ENCODE measurements around the gene GALNT13. TPM values are rescaled to one million over a fixed set of nuclear protein-coding genes. Genes with fewer than 3 reads are reported as not detected.

The GALNT13 gene
- polyA plus RNA-seq, 3 donors = not detected

- no peaks in the 10 kb centered on the region for H3K4me1 ChIP-seq (ENCODE audit: control insufficient read depth in 1 of 2, insufficient read depth in 2 of 2, low read length in 2 of 2)
- WGBS (ENCODE audit: insufficient coverage) = 20% methylated on average over 1 of the region's 4 CpGs
- H3K27ac ChIP-seq (ENCODE audit: low read depth in 1 of 2, low read length in 2 of 2) = no peak overlapping the region
- no peaks in the 10 kb centered on the region for H3K9me3 ChIP-seq (replicated peaks in 1 of 2; ENCODE audit: control insufficient read depth in 1 of 2, insufficient read depth in 1 of 2, low read length in 2 of 2)
- TF ChIP-seq CTCF (IDR thresholded peaks at IDR 0.05) = no peak
- H3K4me3 Mint-ChIP-seq = no peak overlapping the region
- H4K20me1 ChIP-seq (ENCODE audit: insufficient read depth, low read length) = no peaks in the 10 kb centered on the region
- no peaks in the 10 kb centered on the region for H3K27me3 Mint-ChIP-seq (ENCODE audit: low read depth in 3 of 3)
- no peaks in the 10 kb centered on the region for H3K9me3 Mint-ChIP-seq
- no peaks in the 10 kb centered on the region for H3K36me3 Mint-ChIP-seq
- no peaks in the 10 kb centered on the region for H3K36me3 ChIP-seq (replicated peaks in 1 of 2; ENCODE audit: control insufficient read depth in 1 of 2, insufficient read depth in 2 of 2, low read length in 2 of 2)
- no peak for DNase-seq
- H3K79me2 ChIP-seq (ENCODE audit: insufficient read depth, low read length) = no peaks in the 10 kb centered on the region
- H3K27ac Mint-ChIP-seq = no peak overlapping the region
- no peak overlapping the region for H3K4me3 ChIP-seq (replicated peaks in 1 of 3; ENCODE audit: low read depth in 2 of 3, low read length in 3 of 3)
- no peaks in the 10 kb centered on the region for H3K4me1 Mint-ChIP-seq
- no peak overlapping the region for H3K9ac ChIP-seq (ENCODE audit: insufficient read depth, low read length, poor library complexity, severe bottlenecking)
- H3K27me3 ChIP-seq (ENCODE audit: control insufficient read depth in 2 of 2, insufficient read depth in 2 of 2, low read length in 2 of 2) = no peaks in the 10 kb centered on the region
- no peak overlapping the region for H3K4me2 ChIP-seq (replicated peaks; ENCODE audit: extremely low read depth, low read length, poor library complexity, severe bottlenecking)
- no peak overlapping the region for H2AFZ ChIP-seq (ENCODE audit: insufficient read depth, low read depth, low read length, poor library complexity, severe bottlenecking)
- intact Hi-C loops (cut with micrococcal nuclease) = no loop called here
These were observed 529.0 kb downstream of the GALNT13 start for GRCh38 chr2:154400563-154401290.

- H3K27me3 Mint-ChIP-seq (ENCODE audit: low read depth in 3 of 3) = peaks cover 0 to 1% (median 0%) of the 10 kb centered on the region in 3 donors
- H3K4me3 Mint-ChIP-seq = no peak overlapping the region
- no peak overlapping the region for H3K27ac ChIP-seq (ENCODE audit: low read depth in 1 of 2, low read length in 2 of 2)
- H3K9me3 Mint-ChIP-seq = no peaks in the 10 kb centered on the region
- H3K27me3 ChIP-seq (ENCODE audit: control insufficient read depth in 2 of 2, insufficient read depth in 2 of 2, low read length in 2 of 2) = no peaks in the 10 kb centered on the region
- no peak overlapping the region for H3K27ac Mint-ChIP-seq
- no peak for DNase-seq
- H3K4me2 ChIP-seq (replicated peaks; ENCODE audit: extremely low read depth, low read length, poor library complexity, severe bottlenecking) = no peak overlapping the region
- TF ChIP-seq CTCF (IDR thresholded peaks at IDR 0.05) = no peak
- no peak overlapping the region for H3K4me3 ChIP-seq (replicated peaks in 1 of 3; ENCODE audit: low read depth in 2 of 3, low read length in 3 of 3)
- no peaks in the 10 kb centered on the region for H3K36me3 ChIP-seq (replicated peaks in 1 of 2; ENCODE audit: control insufficient read depth in 1 of 2, insufficient read depth in 2 of 2, low read length in 2 of 2)
- H4K20me1 ChIP-seq (ENCODE audit: insufficient read depth, low read length) = no peaks in the 10 kb centered on the region
- no peaks in the 10 kb centered on the region for H3K36me3 Mint-ChIP-seq
- no peaks in the 10 kb centered on the region for H3K4me1 Mint-ChIP-seq
- H3K9ac ChIP-seq (ENCODE audit: insufficient read depth, low read length, poor library complexity, severe bottlenecking) = no peak overlapping the region
- H3K4me1 ChIP-seq (ENCODE audit: control insufficient read depth in 1 of 2, insufficient read depth in 2 of 2, low read length in 2 of 2) = no peaks in the 10 kb centered on the region
- H3K9me3 ChIP-seq (replicated peaks in 1 of 2; ENCODE audit: control insufficient read depth in 1 of 2, insufficient read depth in 1 of 2, low read length in 2 of 2) = no peaks in the 10 kb centered on the region
- no CpG with 5 or more reads among the region's 3 CpGs for WGBS (ENCODE audit: insufficient coverage)
- no peaks in the 10 kb centered on the region for H3K79me2 ChIP-seq (ENCODE audit: insufficient read depth, low read length)
- intact Hi-C loops (cut with micrococcal nuclease) = no loop called here
- H2AFZ ChIP-seq (ENCODE audit: insufficient read depth, low read depth, low read length, poor library complexity, severe bottlenecking) = no peak overlapping the region
These were observed 530.5 kb downstream of the GALNT13 start for GRCh38 chr2:154402213-154402612.

Data from CD14-positive monocyte (primary cell).